Measurements from ENCODE around the gene SPIB. TPM values are rescaled to one million over a fixed set of nuclear protein-coding genes. Genes with fewer than 3 reads are reported as not detected.

Gene SPIB
- total RNA-seq, 4 donors from 2014 or later = not detected

DNA sequence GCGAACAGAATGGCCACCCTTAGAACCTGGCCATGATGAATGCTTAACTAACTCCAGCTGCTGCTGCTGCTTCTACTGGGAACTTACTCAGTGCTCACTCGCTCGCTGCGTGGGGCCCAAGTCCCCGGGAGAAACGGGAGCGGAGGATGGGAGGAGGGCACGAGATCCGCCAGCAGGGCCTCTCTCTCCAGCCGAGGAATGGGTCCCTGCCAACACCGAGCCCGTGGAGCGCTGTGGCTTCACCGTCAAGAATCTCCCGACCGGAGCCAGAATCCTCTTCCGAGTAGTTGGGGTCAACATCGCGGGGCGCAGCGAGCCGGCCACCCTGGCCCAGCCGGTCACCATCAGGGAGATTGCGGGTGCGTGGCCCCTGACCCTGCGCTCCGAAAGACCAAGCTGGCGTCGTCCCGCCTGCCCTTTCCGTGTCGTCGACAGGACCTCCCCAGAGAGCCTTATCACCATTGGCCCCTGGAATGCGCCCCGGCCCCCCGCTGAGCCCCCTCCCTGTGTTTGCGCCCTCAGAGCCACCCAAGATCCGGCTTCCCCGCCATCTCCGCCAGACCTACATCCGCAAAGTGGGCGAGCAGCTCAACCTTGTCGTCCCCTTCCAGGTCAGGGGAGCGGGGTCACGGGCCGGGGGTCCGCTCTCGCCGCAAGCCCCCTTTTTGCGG, 39.8 kb downstream of the SPIB start:
- TF ChIP-seq CTCF (IDR thresholded peaks at IDR 0.05) = no peak
- TF ChIP-seq POLR2A (IDR thresholded peaks at IDR 0.05) = no peak
- 38 to 41% methylated on average over 40 to 49 of the region's 50 CpGs for WGBS, 2 donors
- intact Hi-C loops (cut with DNase I; ENCODE audit: low total_unique reads) = no loop called here
- no peak overlapping the region for H3K4me3 ChIP-seq (ENCODE audit: low read depth, poor library complexity, severe bottlenecking)
- no peak for DNase-seq (ENCODE audit: low spot score in 2 of 2)

DNA sequence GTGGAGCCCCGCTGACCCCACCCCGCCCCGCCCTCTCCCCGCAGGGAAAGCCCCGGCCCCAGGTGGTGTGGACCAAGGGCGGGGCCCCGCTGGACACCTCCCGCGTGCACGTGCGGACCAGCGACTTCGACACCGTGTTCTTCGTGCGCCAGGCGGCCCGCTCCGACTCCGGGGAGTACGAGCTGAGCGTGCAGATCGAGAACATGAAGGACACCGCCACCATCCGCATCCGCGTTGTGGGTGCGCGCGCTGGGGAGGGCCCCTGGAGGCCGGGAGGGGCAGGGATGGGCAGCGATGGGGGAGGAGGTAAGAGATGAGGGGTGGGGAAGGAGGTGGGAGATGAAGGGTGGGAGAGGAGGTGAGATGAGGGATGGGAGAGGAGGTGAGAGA, 40.3 kb downstream of the SPIB start:
- intact Hi-C loops (cut with DNase I; ENCODE audit: low total_unique reads) = no loop called here
- no peak for DNase-seq (ENCODE audit: low spot score in 2 of 2)
- 57 to 73% methylated on average over 13 to 27 of the region's 32 CpGs for WGBS, 2 donors
- no peak overlapping the region for H3K4me3 ChIP-seq (ENCODE audit: low read depth, poor library complexity, severe bottlenecking)
- TF ChIP-seq CTCF (IDR thresholded peaks at IDR 0.05) = no peak
- TF ChIP-seq POLR2A (IDR thresholded peaks at IDR 0.05) = no peak

DNA sequence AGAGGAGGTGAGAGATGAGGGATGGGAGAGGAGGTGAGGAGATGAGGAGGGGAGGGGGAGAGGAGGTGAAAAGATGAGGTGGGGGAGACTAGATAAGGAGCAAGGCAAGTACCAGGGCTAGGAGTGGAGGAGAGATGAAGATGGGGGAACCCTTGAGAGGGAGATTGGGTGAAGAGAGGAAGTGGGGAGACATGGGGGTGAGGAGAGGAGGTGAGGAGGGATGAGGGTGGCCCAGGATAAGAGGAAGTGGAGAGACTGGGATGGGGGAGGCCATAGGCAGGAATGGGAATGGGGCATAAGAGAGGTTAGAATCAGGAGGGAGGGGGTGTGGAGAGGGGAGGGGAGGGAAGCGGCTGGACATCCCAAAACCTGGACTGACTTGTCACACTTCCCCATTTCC, 40.9 kb downstream of the SPIB start:
- TF ChIP-seq CTCF (IDR thresholded peaks at IDR 0.05) (no peak), POLR2A (IDR thresholded peaks at IDR 0.05) (no peak)
- no peak overlapping the region for H3K4me3 ChIP-seq (ENCODE audit: low read depth, poor library complexity, severe bottlenecking)
- no peak for DNase-seq (ENCODE audit: low spot score in 2 of 2)
- WGBS, 2 donors = 30 to 60% methylated on average over 1 of the region's 1 CpG
- intact Hi-C loops (cut with DNase I; ENCODE audit: low total_unique reads) = loop anchor here (5.0 kb wide), 1 partner anchor 92 kb away; the partner anchor contains the start of gene NAPSA

DNA sequence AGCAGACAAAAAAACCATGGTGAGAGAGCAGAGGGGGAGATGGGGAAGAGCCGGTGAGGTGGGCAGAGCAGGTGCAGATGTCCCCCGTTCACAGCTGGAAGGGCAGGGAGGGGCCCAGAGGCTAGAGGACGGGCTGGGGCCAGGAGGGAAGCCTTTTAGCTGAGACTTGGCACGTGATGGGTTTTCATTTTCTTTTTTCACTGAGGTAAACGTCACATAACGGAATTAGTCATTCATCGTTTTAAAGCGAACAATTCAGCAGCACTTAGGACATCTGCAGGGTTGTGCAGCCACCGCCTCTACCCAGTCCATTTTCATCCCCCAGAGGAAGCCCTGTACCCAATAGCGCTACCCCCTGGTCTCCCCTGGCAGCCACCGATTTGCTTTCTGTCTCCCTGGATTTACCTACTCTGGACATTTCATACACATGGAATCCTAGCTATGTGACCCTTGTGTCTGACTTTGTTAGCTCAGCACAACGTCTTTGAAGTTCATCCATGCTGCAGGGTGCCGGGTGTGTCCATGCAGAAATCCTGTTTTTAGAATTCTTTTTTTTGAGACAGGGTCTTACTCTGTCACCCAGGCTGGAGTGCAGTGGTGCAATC, 41.5 kb downstream of the SPIB start:
- DNase-seq (ENCODE audit: low spot score in 2 of 2) = no peak
- 21 to 28% methylated on average over 13 of the region's 13 CpGs for WGBS, 2 donors
- no peak overlapping the region for H3K4me3 ChIP-seq (ENCODE audit: low read depth, poor library complexity, severe bottlenecking)
- intact Hi-C loops (cut with DNase I; ENCODE audit: low total_unique reads) = loop anchor here (5.0 kb wide), 1 partner anchor 93 kb away; the partner anchor contains the start of gene NAPSA
- no peak for TF ChIP-seq CTCF (IDR thresholded peaks at IDR 0.05)
- TF ChIP-seq POLR2A (IDR thresholded peaks at IDR 0.05) = no peak

DNA sequence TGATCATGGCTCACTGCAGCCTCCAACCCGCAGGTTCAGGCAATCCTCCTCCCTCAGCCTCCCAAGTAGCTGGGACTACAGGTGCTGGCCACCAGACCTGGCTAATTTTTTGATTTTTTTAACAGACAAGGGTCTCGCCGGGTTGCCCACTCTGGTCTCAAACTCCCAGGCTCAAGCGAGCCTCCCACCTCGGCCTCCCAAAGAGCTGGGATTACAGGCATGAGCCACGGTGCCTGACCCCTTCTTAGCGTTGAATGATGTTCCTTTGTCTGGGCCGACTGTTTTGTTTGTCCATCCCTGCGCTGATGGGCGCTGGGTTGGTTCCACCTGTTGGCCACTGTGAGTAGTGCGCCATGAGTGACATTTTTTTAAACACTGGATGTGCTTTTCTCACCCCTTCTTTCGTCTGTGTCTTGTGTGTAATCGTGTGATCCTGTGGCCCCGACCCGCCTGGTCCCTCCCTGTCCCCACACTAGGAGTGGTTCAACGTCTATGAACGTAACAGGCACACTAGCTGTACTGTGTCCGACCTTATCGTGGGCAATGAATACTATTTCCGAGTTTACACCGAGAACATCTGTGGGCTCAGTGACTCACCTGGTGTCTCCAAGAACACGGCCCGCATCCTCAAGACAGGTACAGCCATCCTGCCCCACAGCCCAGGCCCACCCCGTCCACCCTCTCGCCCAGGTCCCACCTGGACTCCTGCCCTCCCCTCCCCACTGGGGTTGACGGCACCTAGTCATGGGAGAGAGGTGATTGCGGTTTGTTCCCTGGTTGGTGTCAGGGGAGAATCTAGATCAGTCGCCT, 42.5 kb downstream of the SPIB start:
- 33 to 36% methylated on average over 28 of the region's 28 CpGs for WGBS, 2 donors
- no peak overlapping the region for H3K4me3 ChIP-seq (ENCODE audit: low read depth, poor library complexity, severe bottlenecking)
- intact Hi-C loops (cut with DNase I; ENCODE audit: low total_unique reads) = loop anchor here (5.0 kb wide), 1 partner anchor 94 kb away; the partner anchor contains the start of gene NAPSA
- DNase-seq (ENCODE audit: low spot score in 2 of 2) = peak; percentile 33 to 90
- TF ChIP-seq CTCF (IDR thresholded peaks at IDR 0.05) = no peak
- TF ChIP-seq POLR2A (IDR thresholded peaks at IDR 0.05) = no peak
